K562 (cell line): ENCODE data around the gene TOX3. TPM values are rescaled to one million over a fixed set of nuclear protein-coding genes. Genes with fewer than 3 reads are reported as not detected.

Experiments used
- ATAC-seq: fragments of 200-7000 bp; cut with Tn5 transposase; 3 replicates; pipeline ENCODE4 v1.9.1; 2020; ENCODE audit warnings: moderate library complexity
- BruUV-seq: library from RNA; stranded (reverse); fragments of 400-500 nt; replicated peaks from 2 replicates; lab custom pipeline; 2021; lab: Mats Ljungman, UMichigan
- CTCF ChIA-PET: fragments of 300-600 bp; formaldehyde crosslinking; extraction: SDS; loops from one replicate; lab custom pipeline; 2021; ENCODE audit warnings: low intra/inter-chr PET ratio; lab: Yijun Ruan, JAX
- POLR2A ChIA-PET: fragments of 300-600, 350-650 bp; sonication (Branson Sonifier 250); formaldehyde crosslinking; extraction: SDS; loops from one replicate; lab custom pipeline; 2021; ENCODE audit warnings: antibody characterized with exemption, inconsistent platforms; lab: Yijun Ruan, JAX
- DNase-seq, 4 experiments: peaks; one replicate each; pipeline versions ENCODE4 v3.0.0 to v3.0.0-alpha.2; 2011 to 2018; ENCODE audit warnings: low spot score in 3 of 4, mixed read lengths in 3 of 4; ENCODE audit errors: extremely low read depth in 1 of 4
- FAIRE-seq: peaks from 2 replicates; lab custom pipeline; 2011; peaks lifted over from hg19 to GRCh38; lab: Jason Lieb, UNC
- H2AFZ ChIP-seq: 2 replicates; pipeline ENCODE4 v1.6.0; 2011; ENCODE audit warnings: low read depth, low read length, control low read depth, inconsistent platforms
- H3K27ac ChIP-seq: fragments of 200-600 bp; 3 replicates; pipeline ENCODE4 v1.8.0; 2011; ENCODE audit warnings: low read depth, mild to moderate bottlenecking, control low read depth, inconsistent platforms, low read length, moderate library complexity, mixed read lengths; ENCODE audit errors: extremely low read depth
- H3K27me3 ChIP-seq, 2 experiments: fragments of 300-600 bp in 1 of 2; 2 replicates in 1 of 2; 3 replicates in 1 of 2; pipeline versions ENCODE4 v1.6.0 to v1.8.0; 2011; ENCODE audit warnings: inconsistent platforms in 2 of 2, low read length in 2 of 2, mild to moderate bottlenecking in 1 of 2, mixed read lengths in 1 of 2, moderate library complexity in 1 of 2; ENCODE audit not compliant: control insufficient read depth in 2 of 2, insufficient read depth in 2 of 2
- H3K36me3 ChIP-seq: fragments of 300-600 bp; 3 replicates; pipeline ENCODE4 v1.8.0; 2011; ENCODE audit warnings: mild to moderate bottlenecking, low read length, inconsistent platforms; ENCODE audit not compliant: control insufficient read depth, insufficient read depth
- H3K4me1 ChIP-seq, 2 experiments: fragments of 200-600 bp in 1 of 2; replicated peaks in 1 of 2; 2 replicates in 1 of 2; 3 replicates in 1 of 2; pipeline versions ENCODE4 v1.5.1 to v1.8.0; 2011; ENCODE audit warnings: inconsistent platforms in 2 of 2, low read length in 2 of 2, mild to moderate bottlenecking in 1 of 2, mixed read lengths in 1 of 2, moderate library complexity in 1 of 2; ENCODE audit not compliant: control insufficient read depth in 2 of 2, insufficient read depth in 2 of 2
- H3K4me2 ChIP-seq: 2 replicates; pipeline ENCODE4 v1.6.1; 2011; ENCODE audit warnings: low read length, control low read depth, inconsistent platforms, mixed read lengths; ENCODE audit not compliant: insufficient read depth
- H3K4me3 ChIP-seq: fragments of 200-600 bp; sonication (generic), shearing (Covaris generic); 2 replicates; pipeline ENCODE4 v1.5.1; 2016; ENCODE audit warnings: control low read depth, inconsistent platforms
- H3K79me2 ChIP-seq: fragments of 200-600 bp; 3 replicates; pipeline ENCODE4 v1.8.0; 2011; ENCODE audit warnings: low read length, inconsistent platforms; ENCODE audit not compliant: control insufficient read depth, insufficient read depth
- H3K9ac ChIP-seq, 2 experiments: 2 replicates each; pipeline versions ENCODE4 v1.6.0 to v1.6.1; 2011; ENCODE audit warnings: low read depth in 2 of 2, low read length in 2 of 2, control low read depth in 1 of 2, inconsistent platforms in 1 of 2, mild to moderate bottlenecking in 1 of 2, mixed read lengths in 1 of 2; ENCODE audit not compliant: insufficient read depth in 1 of 2
- H3K9me1 ChIP-seq: one replicate; pipeline ENCODE4 v1.6.0; 2011; ENCODE audit warnings: inconsistent platforms, mild to moderate bottlenecking, low read length, moderate library complexity; ENCODE audit not compliant: control insufficient read depth, insufficient read depth
- H3K9me3 ChIP-seq: replicated peaks from 2 replicates; pipeline ENCODE4 v1.5.1; 2011; ENCODE audit warnings: low read depth, low read length, inconsistent platforms; ENCODE audit not compliant: control insufficient read depth, insufficient read depth
- H4K20me1 ChIP-seq: replicated peaks from 2 replicates; pipeline ENCODE4 v1.6.1; 2011; ENCODE audit warnings: low read length, inconsistent platforms, mixed read lengths; ENCODE audit not compliant: control insufficient read depth, insufficient read depth
- CREB1 ChIP-seq, 2 experiments: sonication (generic) in 1 of 2; formaldehyde crosslinking in 1 of 2; IDR thresholded peaks; 2 replicates each; pipeline versions ENCODE4 v1.6.1 to v1.8.0; 2012 to 2022; ENCODE audit warnings: inconsistent platforms in 1 of 2, mild to moderate bottlenecking in 1 of 2, missing genetic modification reagents in 1 of 2, moderate library complexity in 1 of 2
- MAFK ChIP-seq: IDR thresholded peaks from 2 replicates; pipeline ENCODE4 v1.6.1; 2011; ENCODE audit warnings: low read length, improper control_type of control experiment
- MED1 ChIP-seq: sonication (generic); formaldehyde crosslinking; IDR thresholded peaks from 2 replicates; pipeline ENCODE4 v1.8.1; 2023; ENCODE audit warnings: missing genetic modification reagents, borderline replicate concordance
- RAD51 ChIP-seq: fragments of 450-650 bp; IDR thresholded peaks from 2 replicates; pipeline ENCODE4 v1.7.1; 2016; ENCODE audit warnings: low read depth, mild to moderate bottlenecking, borderline replicate concordance
- SMC3 ChIP-seq: conservative IDR thresholded peaks from 2 replicates; pipeline ENCODE4 v1.6.1; 2011; ENCODE audit warnings: low read depth, low read length, improper control_type of control experiment; ENCODE audit not compliant: insufficient read depth
- SRF ChIP-seq, 2 experiments: fragments of 250-450, 450-650 bp in 1 of 2; sonication (Bioruptor Pico) in 1 of 2; sonication (generic) in 1 of 2; formaldehyde crosslinking; IDR thresholded peaks; 2 replicates each; pipeline versions ENCODE4 v1.5.0 to v1.5.1; 2020 to 2022; ENCODE audit warnings: mild to moderate bottlenecking in 1 of 2, missing genetic modification reagents in 1 of 2
- TARDBP ChIP-seq: fragments of 450-650 bp; IDR thresholded peaks from 2 replicates; pipeline ENCODE4 v1.6.1; 2016
- WGBS: fragments of 100-300 bp; shearing (Covaris generic); methylation state at CpG from one replicate; pipeline ENCODE4 v1.1.6; 2016; ENCODE audit warnings: low coverage, mixed read lengths; ENCODE audit not compliant: insufficient coverage; ENCODE audit errors: missing lambda C conversion rate; 5-methylcytosine and 5-hydroxymethylcytosine counted together
- in situ Hi-C: fragments of 300-500 bp; cut with MboI; formaldehyde crosslinking; loops from 4 replicates; pipeline ENCODE4 v1.15.0; 2018; ENCODE audit warnings: inconsistent platforms, mixed read lengths
- intact Hi-C: fragments of 100-400 bp; cut with micrococcal nuclease; formaldehyde crosslinking; loops from 2 replicates; pipeline ENCODE4 v1.14.2; 2022
- polyA plus RNA-seq, 8 experiments: library from polyadenylated mRNA; depleted of rRNA in 4 of 8; stranded (reverse) in 5 of 8; unstranded in 3 of 8; fragments of >200 nt; fragmentation: Nextera tagmentation in 2 of 8; fragmentation: Illumina TruSeq in 1 of 8; extraction: Ambion mirVana in 2 of 8; extraction: Trizol in 1 of 8; gene quantifications; 2 replicates each; pipeline versions ENCODE4 v1.2.1 to v1.2.3, GENCODE V29; 2011 to 2014; ENCODE audit warnings: inconsistent platforms in 1 of 8, missing spikeins in 1 of 8
- total RNA-seq, 7 experiments: library from RNA; depleted of rRNA in 6 of 7; stranded (reverse); fragments of >200 nt in 6 of 7; fragmentation: Illumina TruSeq in 2 of 7; extraction: Trizol in 2 of 7; gene quantifications; 2 replicates each; pipeline versions ENCODE4 v1.2.1 to v1.2.3, GENCODE V29; 2011 to 2021; ENCODE audit warnings: low replicate concordance in 1 of 7

The TOX3 gene
- total and polyA plus RNA-seq, 9 of the 15 experiments (the other 6 are each of a cell fraction or from before 2014, with no cell fraction given) = not detected

GRCh38 chr16:52418201-52418600, 128.7 kb downstream of the TOX3 start:
- Histone ChIP-seq H3K27ac (no peak overlapping the region), H2AFZ (no peak overlapping the region), H3K4me2 (no peak overlapping the region), H3K36me3 (no peaks in the 10 kb centered on the region), H3K9me1 (no peaks in the 10 kb centered on the region), H3K9me3 (no peaks in the 10 kb centered on the region), H3K9ac (no peak overlapping the region), H3K27me3 (no peaks in the 10 kb centered on the region), H3K79me2 (no peaks in the 10 kb centered on the region), H3K4me1 (no peaks in the 10 kb centered on the region), H4K20me1 (no peaks in the 10 kb centered on the region), H3K4me3 (no peak overlapping the region)
- DNase-seq (no peak), ATAC-seq (no peak), FAIRE-seq (no peak)
- in situ Hi-C loops (no loop called here), intact Hi-C loops (no loop called here)
- ChIA-PET CTCF (no interaction called here), POLR2A (no interaction called here)
- BruUV-seq = no TSS peak
- TF ChIP-seq SRF (CRISPR knock-in tag; IDR thresholded peaks at IDR 0.05) (no peak), RAD51 (no peak), MAFK (no peak), TARDBP (no peak)
- WGBS = 0% methylated on average over 3 of the region's 3 CpGs

DNA sequence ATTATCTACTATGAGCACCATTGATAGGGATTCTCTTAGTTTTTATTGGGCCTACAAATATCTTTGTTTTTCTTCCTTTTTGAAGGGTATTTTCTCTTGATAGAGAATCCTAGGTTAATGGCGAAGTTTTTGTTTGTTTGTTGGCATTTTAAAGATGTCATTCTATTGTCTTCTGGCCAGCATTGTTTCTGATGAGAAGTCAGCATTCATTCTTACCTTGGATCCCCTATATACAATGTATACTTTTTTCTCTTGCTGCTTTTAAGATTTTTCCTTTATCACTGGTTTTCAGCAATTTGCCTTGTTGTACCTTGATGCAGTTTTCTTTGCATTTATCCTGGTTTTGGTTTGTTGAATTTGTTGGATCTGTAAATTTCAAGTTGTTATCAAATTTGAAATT, 130.1 kb downstream of the TOX3 start:
- no TSS peak for BruUV-seq
- Histone ChIP-seq H2AFZ (no peak overlapping the region), H3K9me1 (no peaks in the 10 kb centered on the region), H3K9ac (no peak overlapping the region), H3K36me3 (no peaks in the 10 kb centered on the region), H3K4me2 (no peak overlapping the region), H3K27ac (no peak overlapping the region), H3K4me3 (no peak overlapping the region), H3K79me2 (no peaks in the 10 kb centered on the region), H3K9me3 (no peaks in the 10 kb centered on the region), H3K27me3 (no peaks in the 10 kb centered on the region), H4K20me1 (no peaks in the 10 kb centered on the region)
- DNase-seq (no peak), FAIRE-seq (no peak)
- intact Hi-C loops = no loop called here
- ChIA-PET POLR2A (interaction anchor here (0.5 kb wide), 1 partner anchor 954 kb away, joined by 3 read pairs; no protein-coding TSS in a partner anchor), CTCF (no interaction called here)
- TF ChIP-seq CREB1 (IDR thresholded peaks at IDR 0.05) (no peak), CREB1 (CRISPR knock-in tag; IDR thresholded peaks at IDR 0.05) (no peak), MED1 (CRISPR knock-in tag) (no peak), SMC3 (no peak)
- TF ChIP-seq, all 486 proteins: peak for 0
- no peak for ATAC-seq
- in situ Hi-C loops = no loop called here
- H3K4me1 ChIP-seq = no peaks in the 10 kb centered on the region
- WGBS = 0% methylated on average over 1 of the region's 1 CpG
